Central memory CD8-positive, alpha-beta T cell (primary cell): Measurements from ENCODE around the gene MKLN1.
A peak's percentile ranks its signal among the peaks of the same experiment; 100 is the strongest.

Experiments used
- ATAC-seq: fragments of 150-1000 bp; cut with Tn5 transposase; replicated peaks from 2 replicates; pipeline ENCODE4 v1.10.0; 2022; ENCODE audit warnings: mild to moderate bottlenecking, moderate FRiP score, moderate number of reproducible peaks; ENCODE audit not compliant: poor library complexity, severe bottlenecking; ENCODE audit errors: extremely low read depth
- DNase-seq, 2 donors: peaks; one replicate each; pipeline ENCODE4 v3.0.0; 2021; ENCODE audit warnings: low spot score in 2 of 2
- H3K27ac Mint-ChIP-seq: one replicate; pipeline ENCODE4 v1.8.0; 2022; ENCODE audit warnings: low read depth, mild to moderate bottlenecking, moderate library complexity, mixed read lengths
- H3K27me3 Mint-ChIP-seq: one replicate; pipeline ENCODE4 v1.8.0; 2022; ENCODE audit warnings: mixed read lengths
- H3K36me3 Mint-ChIP-seq: one replicate; pipeline ENCODE4 v1.8.0; 2022; ENCODE audit warnings: mild to moderate bottlenecking, moderate library complexity, mixed read lengths; ENCODE audit not compliant: insufficient read depth
- H3K4me1 Mint-ChIP-seq: one replicate; pipeline ENCODE4 v1.8.0; 2022; ENCODE audit warnings: mixed read lengths
- H3K4me3 Mint-ChIP-seq: one replicate; pipeline ENCODE4 v1.8.0; 2022; ENCODE audit warnings: mild to moderate bottlenecking, moderate library complexity, mixed read lengths
- H3K9me3 Mint-ChIP-seq: one replicate; pipeline ENCODE4 v1.8.0; 2022; ENCODE audit warnings: mixed read lengths

The MKLN1 gene

DNA sequence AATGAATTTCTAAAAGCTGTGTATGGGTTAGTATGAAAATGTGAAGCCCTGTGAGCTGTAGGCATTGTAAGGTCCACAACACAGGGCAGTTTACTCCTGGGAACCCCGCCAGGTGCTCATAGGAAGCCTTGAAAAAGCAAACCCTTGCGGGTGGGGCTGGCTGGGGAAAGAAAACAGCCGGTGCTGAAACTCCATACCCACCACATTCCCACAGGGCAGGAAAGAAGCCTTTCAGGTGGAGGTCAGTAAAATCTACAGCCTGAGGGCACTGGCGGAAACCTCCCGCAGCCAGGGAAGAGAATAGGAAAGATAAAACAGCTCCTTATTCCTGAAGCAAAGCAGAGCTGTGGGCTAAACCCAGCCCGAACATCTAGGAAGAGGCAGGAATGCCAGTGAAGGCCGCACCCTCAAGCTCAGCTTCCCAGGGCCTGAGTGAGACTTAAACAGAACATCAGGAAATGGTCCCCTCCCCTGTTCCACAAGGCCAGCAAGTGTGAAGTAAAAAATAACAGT, 194.0 kb downstream of the MKLN1 start:
- no peaks in the 10 kb centered on the region for H3K9me3 Mint-ChIP-seq
- H3K36me3 Mint-ChIP-seq, result peaks cover 6% of the 10 kb centered on the region
- H3K4me1 Mint-ChIP-seq, result peaks cover 9% of the 10 kb centered on the region
- DNase-seq (no peak), ATAC-seq (no peak)
- peaks cover 29% of the 10 kb centered on the region for H3K27me3 Mint-ChIP-seq
- H3K4me3 Mint-ChIP-seq, result peak overlapping the region; percentile 48
- peak overlapping the region; percentile 16 for H3K27ac Mint-ChIP-seq

- H3K36me3 Mint-ChIP-seq, result peaks cover 6% of the 10 kb centered on the region
- H3K4me1 Mint-ChIP-seq, result peaks cover 9% of the 10 kb centered on the region
- ATAC-seq (no peak), DNase-seq (no peak)
- H3K9me3 Mint-ChIP-seq, result no peaks in the 10 kb centered on the region
- H3K27ac Mint-ChIP-seq, result peak overlapping the region; percentile 16
- peak overlapping the region; percentile 48 for H3K4me3 Mint-ChIP-seq
- peaks cover 36% of the 10 kb centered on the region for H3K27me3 Mint-ChIP-seq
Observed at GRCh38 chr7:131522325-131522930, 194.8 kb downstream of the MKLN1 start.

DNA sequence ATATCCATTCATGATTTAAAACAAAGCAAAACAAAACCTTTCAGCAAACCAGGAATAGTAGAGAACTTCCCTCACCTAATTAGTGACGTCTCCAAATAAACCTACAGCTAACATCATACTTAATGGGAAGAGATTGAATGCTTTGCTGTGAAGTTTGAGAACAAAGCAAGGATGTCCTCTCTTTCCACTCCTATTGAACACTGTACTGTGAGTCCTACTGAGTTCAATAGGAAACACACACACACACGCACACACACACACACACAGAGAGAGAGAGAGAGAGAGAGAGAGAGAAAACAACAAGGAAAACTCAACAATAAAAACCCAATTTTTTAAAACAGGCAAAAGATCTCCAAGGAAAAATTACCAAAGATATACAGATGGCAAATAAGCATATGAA, 196.4 kb downstream of the MKLN1 start:
- Mint-ChIP-seq H3K27ac (peak overlapping the region; percentile 7), H3K27me3 (peaks cover 43% of the 10 kb centered on the region), H3K9me3 (no peaks in the 10 kb centered on the region), H3K36me3 (peaks cover 6% of the 10 kb centered on the region), H3K4me3 (no peak overlapping the region), H3K4me1 (peaks cover 9% of the 10 kb centered on the region)
- DNase-seq, result no peak
- no peak for ATAC-seq

- Mint-ChIP-seq H3K9me3 (no peaks in the 10 kb centered on the region), H3K27me3 (peaks cover 46% of the 10 kb centered on the region), H3K27ac (peak overlapping the region; percentile 7), H3K4me1 (peaks cover 9% of the 10 kb centered on the region), H3K36me3 (peaks cover 6% of the 10 kb centered on the region), H3K4me3 (no peak overlapping the region)
- DNase-seq (no peak), ATAC-seq (no peak)
Observed at GRCh38 chr7:131524703-131525102, 197.0 kb downstream of the MKLN1 start.

GRCh38 chr7:131525820-131526219, 198.1 kb downstream of the MKLN1 start:
- DNase-seq, result no peak
- Mint-ChIP-seq H3K4me3 (no peak overlapping the region), H3K9me3 (no peaks in the 10 kb centered on the region), H3K4me1 (peaks cover 9% of the 10 kb centered on the region), H3K27ac (no peak overlapping the region), H3K36me3 (peaks cover 6% of the 10 kb centered on the region), H3K27me3 (peaks cover 46% of the 10 kb centered on the region)
- no peak for ATAC-seq

GRCh38 chr7:131527456-131527855, 199.8 kb downstream of the MKLN1 start:
- no peaks in the 10 kb centered on the region for H3K9me3 Mint-ChIP-seq
- ATAC-seq, result no peak
- peaks cover 5% of the 10 kb centered on the region for H3K4me1 Mint-ChIP-seq

GRCh38 chr7:131529179-131529578, 201.5 kb downstream of the MKLN1 start:
- peaks cover 42% of the 10 kb centered on the region for H3K27me3 Mint-ChIP-seq
- H3K27ac Mint-ChIP-seq, result no peak overlapping the region
- DNase-seq (no peak), ATAC-seq (no peak)
- no peak overlapping the region for H3K4me3 Mint-ChIP-seq
- H3K9me3 Mint-ChIP-seq, result no peaks in the 10 kb centered on the region
- no peaks in the 10 kb centered on the region for H3K4me1 Mint-ChIP-seq
- H3K36me3 Mint-ChIP-seq, result peaks cover 1% of the 10 kb centered on the region

More at GRCh38 chr7:131527456-131527855, 199.8 kb downstream of the MKLN1 start:
- Mint-ChIP-seq H3K4me3 (no peak overlapping the region), H3K27ac (no peak overlapping the region), H3K36me3 (peaks cover 3% of the 10 kb centered on the region), H3K27me3 (peaks cover 46% of the 10 kb centered on the region)
- DNase-seq, result no peak

GRCh38 chr7:131529617-131530016, 201.9 kb downstream of the MKLN1 start:
- Mint-ChIP-seq H3K36me3 (no peaks in the 10 kb centered on the region), H3K4me3 (no peak overlapping the region), H3K27me3 (peaks cover 37% of the 10 kb centered on the region), H3K4me1 (no peaks in the 10 kb centered on the region), H3K27ac (no peak overlapping the region), H3K9me3 (no peaks in the 10 kb centered on the region)
- DNase-seq (no peak), ATAC-seq (no peak)

- Mint-ChIP-seq H3K27me3 (peaks cover 35% of the 10 kb centered on the region), H3K9me3 (no peaks in the 10 kb centered on the region), H3K27ac (no peak overlapping the region), H3K36me3 (no peaks in the 10 kb centered on the region), H3K4me1 (no peaks in the 10 kb centered on the region), H3K4me3 (no peak overlapping the region)
- DNase-seq (no peak), ATAC-seq (no peak)
Observed at GRCh38 chr7:131530137-131530536, 202.5 kb downstream of the MKLN1 start.

GRCh38 chr7:131532570-131533091, 205.0 kb downstream of the MKLN1 start:
- H3K4me3 Mint-ChIP-seq, result no peak overlapping the region
- no peak overlapping the region for H3K27ac Mint-ChIP-seq
- H3K9me3 Mint-ChIP-seq, result no peaks in the 10 kb centered on the region
- peaks cover 17% of the 10 kb centered on the region for H3K27me3 Mint-ChIP-seq
- no peak for ATAC-seq
- H3K4me1 Mint-ChIP-seq, result no peaks in the 10 kb centered on the region
- no peaks in the 10 kb centered on the region for H3K36me3 Mint-ChIP-seq
- DNase-seq, result no peak

DNA sequence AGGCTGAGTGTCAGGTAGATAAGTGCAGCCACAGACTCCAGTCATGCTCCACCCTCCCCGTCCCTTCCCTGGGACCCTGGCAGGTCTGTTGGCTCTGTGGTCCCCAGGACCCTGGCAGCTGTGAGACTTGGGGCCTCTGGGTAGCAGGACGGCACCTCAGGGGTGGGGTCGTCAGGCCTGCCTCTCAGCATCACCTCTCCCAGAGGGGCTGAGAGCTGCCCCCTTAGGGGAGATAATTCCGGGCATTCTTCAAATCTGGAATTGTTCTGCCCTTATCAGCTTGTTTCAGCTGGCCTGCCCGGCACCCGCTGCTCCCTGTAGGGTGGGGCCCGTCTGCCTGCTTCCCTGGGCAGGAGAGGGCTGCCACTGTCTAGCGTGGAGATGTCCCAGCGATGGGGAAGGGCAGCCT, 205.5 kb downstream of the MKLN1 start:
- H3K4me3 Mint-ChIP-seq, result no peak overlapping the region
- no peak for ATAC-seq
- DNase-seq, result no peak
- no peaks in the 10 kb centered on the region for H3K9me3 Mint-ChIP-seq
- H3K36me3 Mint-ChIP-seq, result no peaks in the 10 kb centered on the region
- no peaks in the 10 kb centered on the region for H3K4me1 Mint-ChIP-seq
- peaks cover 13% of the 10 kb centered on the region for H3K27me3 Mint-ChIP-seq
- no peak overlapping the region for H3K27ac Mint-ChIP-seq

DNA sequence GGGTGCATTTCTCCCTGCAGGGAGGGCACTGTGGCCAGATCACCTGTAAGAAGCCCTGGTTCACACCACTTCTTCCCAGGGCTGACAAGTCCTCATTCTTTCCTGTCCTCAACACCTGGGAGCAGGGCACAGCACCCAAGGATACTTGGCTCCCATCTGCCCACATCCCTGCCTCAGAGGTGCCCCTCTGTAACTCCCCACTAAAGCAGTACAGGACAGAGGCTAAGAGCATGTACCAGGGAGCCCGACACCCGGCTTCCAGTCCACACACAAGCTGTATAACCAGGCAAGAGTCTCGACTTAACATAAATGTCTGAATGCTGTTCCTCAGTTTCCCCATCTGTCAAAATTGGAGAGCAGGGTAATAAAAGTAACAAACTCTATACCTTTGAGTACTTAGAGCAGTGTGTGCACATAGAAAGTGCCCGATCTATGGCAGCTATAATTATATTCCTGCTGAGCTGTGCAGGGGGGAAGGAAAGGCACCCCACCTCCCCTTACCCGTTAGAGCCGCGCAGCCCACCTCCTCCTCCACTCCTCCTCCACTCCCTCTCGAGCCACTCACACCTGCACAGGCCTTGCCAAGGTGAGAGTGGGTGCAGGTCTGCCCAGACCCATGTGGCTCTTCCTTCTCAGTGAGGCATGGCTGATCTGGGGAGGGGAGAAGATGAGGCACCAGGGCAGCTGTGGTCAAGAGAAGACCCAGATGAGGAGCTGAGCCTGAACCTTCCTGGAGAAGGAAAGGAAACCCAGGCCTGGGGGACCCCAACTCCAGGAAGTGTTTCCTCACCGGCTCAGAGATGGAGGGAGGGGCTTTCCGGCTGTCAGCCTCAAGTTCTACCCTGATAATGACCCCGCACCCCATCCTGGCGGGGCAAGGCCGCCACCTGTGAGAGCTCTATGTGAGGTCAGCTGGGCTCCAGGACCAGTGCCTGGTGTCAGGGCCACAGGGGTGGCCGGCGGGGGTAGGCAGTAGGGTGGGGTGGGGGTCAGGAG, 206.2 kb downstream of the MKLN1 start:
- ATAC-seq, result no peak
- no peak overlapping the region for H3K4me3 Mint-ChIP-seq
- no peaks in the 10 kb centered on the region for H3K9me3 Mint-ChIP-seq
- DNase-seq, result no peak
- H3K27me3 Mint-ChIP-seq, result peaks cover 6% of the 10 kb centered on the region
- no peaks in the 10 kb centered on the region for H3K4me1 Mint-ChIP-seq
- H3K27ac Mint-ChIP-seq, result no peak overlapping the region
- H3K36me3 Mint-ChIP-seq, result no peaks in the 10 kb centered on the region
